LNCaP clone FGC (cell line): ENCODE measurements around the gene SLC26A5.

Source experiments
- DNase-seq: peaks from one replicate; pipeline ENCODE4 v3.0.0-alpha.2; 2011; ENCODE audit warnings: low read depth
- H3K4me3 ChIP-seq: 2 replicates; pipeline ENCODE4 v1.5.1; 2011; ENCODE audit warnings: mild to moderate bottlenecking, low read depth, low read length, control low read depth
- TF ChIP-seq, protein P1 (sequence below): IDR thresholded peaks from 2 replicates; pipeline ENCODE4 v1.5.1; 2012; ENCODE audit warnings: mild to moderate bottlenecking; ENCODE audit not compliant: control insufficient read depth, insufficient read depth; ENCODE audit errors: extremely low read depth

Gene SLC26A5

DNA sequence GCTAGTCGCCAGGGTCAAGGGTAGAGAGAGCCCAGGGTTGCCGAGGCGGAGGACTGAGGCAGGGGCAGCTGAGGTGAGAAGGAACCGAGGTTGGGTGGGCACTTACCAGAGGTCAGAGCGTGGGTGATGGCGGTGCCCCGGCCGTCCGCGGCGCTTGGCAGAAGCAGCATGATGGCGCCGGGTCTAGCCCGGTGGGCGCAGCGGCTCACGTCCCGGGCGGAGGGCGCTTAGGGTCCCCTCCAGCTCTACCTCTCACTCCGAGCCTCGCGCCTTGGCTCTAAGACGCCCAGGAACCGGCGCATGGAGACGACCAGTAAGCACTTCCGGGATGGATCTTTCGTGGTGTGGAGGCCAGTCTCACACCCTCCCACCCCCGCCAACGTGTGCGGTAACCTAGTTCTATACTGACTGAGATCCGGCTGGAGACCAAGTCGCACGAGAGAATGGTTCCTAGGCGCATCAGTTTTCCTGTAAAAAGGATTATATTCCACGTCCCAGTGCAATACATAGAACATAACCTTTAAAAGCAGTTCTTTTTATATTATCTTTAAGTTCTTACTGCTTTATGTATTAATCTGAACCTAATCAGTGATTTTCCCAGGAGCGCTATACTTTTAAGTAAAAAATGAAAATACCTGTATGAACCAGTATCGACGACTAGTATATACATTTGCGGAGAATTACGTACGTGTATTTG lies 101.4 kb downstream of the SLC26A5 start, which contains the start of gene DNAJC2:
DNAJC2 (minus strand) TSS at position 315 of the 697 bp plus-strand sequence; CDS start at position 170, 145 bp downstream.
- TF ChIP-seq, protein P1, sequence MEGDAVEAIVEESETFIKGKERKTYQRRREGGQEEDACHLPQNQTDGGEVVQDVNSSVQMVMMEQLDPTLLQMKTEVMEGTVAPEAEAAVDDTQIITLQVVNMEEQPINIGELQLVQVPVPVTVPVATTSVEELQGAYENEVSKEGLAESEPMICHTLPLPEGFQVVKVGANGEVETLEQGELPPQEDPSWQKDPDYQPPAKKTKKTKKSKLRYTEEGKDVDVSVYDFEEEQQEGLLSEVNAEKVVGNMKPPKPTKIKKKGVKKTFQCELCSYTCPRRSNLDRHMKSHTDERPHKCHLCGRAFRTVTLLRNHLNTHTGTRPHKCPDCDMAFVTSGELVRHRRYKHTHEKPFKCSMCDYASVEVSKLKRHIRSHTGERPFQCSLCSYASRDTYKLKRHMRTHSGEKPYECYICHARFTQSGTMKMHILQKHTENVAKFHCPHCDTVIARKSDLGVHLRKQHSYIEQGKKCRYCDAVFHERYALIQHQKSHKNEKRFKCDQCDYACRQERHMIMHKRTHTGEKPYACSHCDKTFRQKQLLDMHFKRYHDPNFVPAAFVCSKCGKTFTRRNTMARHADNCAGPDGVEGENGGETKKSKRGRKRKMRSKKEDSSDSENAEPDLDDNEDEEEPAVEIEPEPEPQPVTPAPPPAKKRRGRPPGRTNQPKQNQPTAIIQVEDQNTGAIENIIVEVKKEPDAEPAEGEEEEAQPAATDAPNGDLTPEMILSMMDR = no peak
- peak; percentile 87 for DNase-seq
- peak within 1 kb of the TSS; percentile 69 for H3K4me3 ChIP-seq

DNA sequence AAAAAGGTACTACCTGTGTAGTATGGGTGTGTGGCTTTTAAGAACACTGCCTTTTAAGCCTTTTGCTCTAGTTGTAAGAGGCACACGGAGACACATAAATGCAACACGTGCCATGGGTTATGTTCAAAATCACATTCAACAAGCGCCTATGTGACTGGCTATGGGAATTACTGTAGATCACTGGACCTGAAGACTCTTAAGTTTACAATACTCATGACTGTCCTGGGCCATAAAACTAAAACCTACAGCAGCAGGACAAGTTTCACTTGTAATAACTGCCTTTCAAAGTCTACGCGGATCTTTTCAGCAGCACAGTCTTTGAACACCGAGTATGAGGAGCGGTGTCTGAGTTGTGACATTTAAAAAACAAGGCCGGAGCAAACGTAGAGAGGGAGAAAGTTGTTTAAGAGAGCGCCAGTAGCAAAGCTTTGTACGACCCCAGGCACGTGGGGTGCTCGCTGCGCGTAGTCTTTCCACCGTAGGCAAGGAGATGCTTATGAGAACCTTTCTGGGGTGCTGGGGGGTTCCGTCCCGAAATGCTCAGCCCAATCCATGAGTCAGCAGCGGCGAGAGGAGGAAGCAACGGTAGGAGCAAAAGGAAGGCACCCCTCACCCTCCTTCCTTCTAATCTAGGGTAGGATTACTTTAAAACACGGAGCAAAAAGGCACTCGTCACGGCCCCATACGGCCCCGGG lies 102.1 kb downstream of the SLC26A5 start:
- TF ChIP-seq, protein P1 = no peak
- DNase-seq = peak; percentile 21
- peak overlapping the region; percentile 69 for H3K4me3 ChIP-seq

DNA sequence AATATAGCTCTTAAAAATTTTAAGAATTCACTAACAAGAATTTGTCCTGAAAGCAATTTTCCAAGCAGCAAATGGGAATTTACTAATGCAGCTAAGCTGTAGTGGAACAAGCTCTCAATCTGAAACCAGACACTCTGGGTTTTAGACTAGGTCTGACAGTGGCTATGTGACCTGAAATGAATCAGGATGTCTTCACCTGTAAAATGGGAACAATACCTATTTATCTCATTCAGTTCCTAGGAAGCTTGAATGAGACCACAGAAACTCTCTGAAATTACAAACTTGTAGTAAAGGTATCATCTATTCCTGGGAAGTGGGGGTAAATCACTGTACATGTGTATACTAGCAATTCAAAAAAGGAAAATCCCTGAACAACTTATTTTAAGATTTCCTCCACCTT lies 102.7 kb downstream of the SLC26A5 start:
- H3K4me3 ChIP-seq = peak overlapping the region; percentile 69
- no peak for DNase-seq
- TF ChIP-seq, protein P1 = no peak

DNA sequence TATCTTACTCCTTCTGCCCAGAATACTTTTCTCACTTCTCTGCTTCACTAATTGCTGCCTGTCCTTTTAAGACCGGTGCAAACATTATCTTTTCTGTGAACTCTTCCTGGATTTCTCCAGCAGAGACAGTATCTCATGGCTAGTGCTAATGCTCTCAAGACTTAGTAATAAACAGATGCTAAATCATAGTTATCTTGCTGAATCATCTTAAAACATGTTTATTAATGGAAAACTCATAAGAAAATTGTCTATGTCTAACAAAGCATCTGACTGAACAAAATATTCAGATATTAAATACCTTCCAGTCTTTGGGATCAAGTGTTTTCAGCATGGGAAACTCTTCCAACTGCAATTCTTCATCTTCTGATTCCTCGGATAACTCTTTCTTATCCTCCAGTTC lies 104.5 kb downstream of the SLC26A5 start:
- DNase-seq = no peak
- no peak overlapping the region for H3K4me3 ChIP-seq
- TF ChIP-seq, protein P1 = no peak

DNA sequence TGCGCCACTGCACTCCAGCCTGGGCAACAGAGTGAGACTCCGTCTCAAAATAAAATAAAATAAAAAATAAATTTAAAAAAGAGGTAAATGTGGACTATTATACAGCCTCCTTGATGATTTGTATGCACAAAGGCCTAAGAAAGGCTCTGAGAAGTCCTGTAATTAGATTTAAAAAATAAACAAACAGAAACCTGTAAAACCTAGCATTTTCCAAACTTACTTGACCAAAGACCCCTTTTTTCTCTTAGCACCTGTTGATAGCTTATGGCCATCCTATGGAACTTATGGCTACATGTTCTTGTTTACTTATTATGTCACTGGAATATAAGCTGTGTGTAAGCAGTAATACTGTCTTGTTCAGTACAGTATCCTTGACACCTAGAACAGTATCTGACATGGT lies 107.1 kb downstream of the SLC26A5 start:
- no peak overlapping the region for H3K4me3 ChIP-seq
- TF ChIP-seq, protein P1 = no peak
- no peak for DNase-seq

DNA sequence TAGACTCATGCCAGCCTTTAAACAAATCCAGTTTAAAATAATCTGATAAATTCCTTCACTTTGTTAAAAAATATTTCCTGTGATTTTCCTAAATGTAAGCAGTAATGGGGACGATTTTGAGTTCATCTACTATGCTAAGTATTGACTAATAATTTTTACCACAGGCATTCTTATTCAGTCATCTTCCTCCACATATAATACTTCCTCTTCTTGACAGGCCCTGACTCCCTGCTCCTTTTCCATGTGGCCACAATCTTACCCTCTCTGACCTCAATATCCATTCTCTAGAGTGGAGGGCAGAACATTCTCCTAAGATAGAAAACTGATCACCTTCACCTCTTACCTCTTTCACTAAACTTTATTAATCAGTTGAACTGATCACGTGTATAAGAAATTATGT lies 109.2 kb downstream of the SLC26A5 start:
- TF ChIP-seq, protein P1 = no peak
- H3K4me3 ChIP-seq = no peak overlapping the region
- no peak for DNase-seq
